Hematopoietic multipotent progenitor cell treated with erythropoietin and hydrocortisone succinate and interleukin-3 and kit ligand, for 8 days (in vitro differentiated cells): ENCODE measurements around the gene NAPA.

Source experiments
- DNase-seq: peaks from one replicate; pipeline ENCODE4 v3.0.0-alpha.2; 2015

Gene NAPA

GRCh38 chr19:47450478-47450877, 64.4 kb downstream of the NAPA start:
- no peak for DNase-seq

GRCh38 chr19:47448360-47448727, 66.5 kb downstream of the NAPA start:
- DNase-seq, result no peak

- peak; percentile 77 for DNase-seq
Observed at GRCh38 chr19:47447470-47448359, 67.1 kb downstream of the NAPA start.

- DNase-seq, result peak; percentile 47
Observed at GRCh38 chr19:47446534-47447469, 68.1 kb downstream of the NAPA start.

GRCh38 chr19:47445937-47446402, 68.9 kb downstream of the NAPA start:
- DNase-seq, result peak; percentile 50

GRCh38 chr19:47445527-47445926, 69.3 kb downstream of the NAPA start:
- no peak for DNase-seq

- no peak for DNase-seq
Observed at GRCh38 chr19:47444388-47444821, 70.5 kb downstream of the NAPA start.

GRCh38 chr19:47443331-47443730, 71.5 kb downstream of the NAPA start:
- no peak for DNase-seq

- DNase-seq, result no peak
Observed at GRCh38 chr19:47438793-47439220, 76.1 kb downstream of the NAPA start.
